HG03060 (cell line): ENCODE measurements around the gene UBALD1.
"Not testable (repeated sequence)": the region's sequence is repeated elsewhere in the genome, so short reads cannot be mapped to it uniquely, and the experiment has no call there.

Source experiments
- ATAC-seq: cut with Tn5 transposase; IDR thresholded peaks from one replicate; pipeline ENCODE4 v1.9.1; 2021; ENCODE audit warnings: low read depth, moderate number of reproducible peaks; ENCODE audit not compliant: unreplicated experiment

Gene UBALD1

GRCh38 chr16:4614571-4615383 is at the start of gene UBALD1:
Gene UBALD1, minus strand, starts transcription at chr16:4614888. Its CDS starts 91 bp downstream, at chr16:4614797.
- ATAC-seq = peak; percentile 46

GRCh38 chr16:4663777-4664465 is 49.2 kb upstream of the UBALD1 start:
- ATAC-seq = no peak

DNA sequence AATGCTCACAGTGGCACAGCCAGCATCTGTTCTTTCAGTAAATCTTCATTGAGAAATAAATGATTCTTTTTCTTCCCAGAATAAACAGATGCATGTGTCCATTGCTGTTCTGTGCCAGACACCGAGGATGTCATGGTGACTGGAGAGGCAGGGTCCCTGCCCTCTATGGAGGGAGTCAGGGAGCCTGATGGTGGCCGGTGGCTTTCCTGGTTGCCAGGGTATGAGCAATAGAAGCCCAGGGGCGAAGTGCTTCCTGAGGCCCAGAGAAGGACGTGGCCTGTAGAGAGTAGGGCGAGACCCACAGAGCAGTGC is 48.7 kb upstream of the UBALD1 start:
- ATAC-seq = no peak

DNA sequence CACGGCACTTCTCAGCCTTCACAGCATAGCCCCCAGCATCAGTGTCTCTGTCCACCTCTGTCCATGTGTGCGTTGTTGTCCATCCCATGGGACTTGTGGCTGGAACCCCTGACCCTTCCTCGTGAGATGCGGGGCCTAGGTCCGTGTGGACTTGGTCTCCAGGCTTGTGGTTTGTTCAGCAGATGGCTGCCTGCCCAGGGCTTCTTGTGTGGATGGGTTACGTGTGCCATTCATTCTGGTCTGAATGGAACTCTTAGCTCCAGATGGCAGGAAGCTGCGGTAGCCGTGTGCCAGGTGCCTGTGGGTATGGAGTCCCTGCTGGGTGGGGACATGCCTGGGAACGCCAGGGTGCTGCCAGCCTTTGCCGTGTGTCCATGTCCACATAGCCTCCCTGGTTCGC is 47.0 kb upstream of the UBALD1 start:
- ATAC-seq = no peak

- ATAC-seq = no peak
Measured at GRCh38 chr16:4660454-4661007, 45.8 kb upstream of the UBALD1 start.

DNA sequence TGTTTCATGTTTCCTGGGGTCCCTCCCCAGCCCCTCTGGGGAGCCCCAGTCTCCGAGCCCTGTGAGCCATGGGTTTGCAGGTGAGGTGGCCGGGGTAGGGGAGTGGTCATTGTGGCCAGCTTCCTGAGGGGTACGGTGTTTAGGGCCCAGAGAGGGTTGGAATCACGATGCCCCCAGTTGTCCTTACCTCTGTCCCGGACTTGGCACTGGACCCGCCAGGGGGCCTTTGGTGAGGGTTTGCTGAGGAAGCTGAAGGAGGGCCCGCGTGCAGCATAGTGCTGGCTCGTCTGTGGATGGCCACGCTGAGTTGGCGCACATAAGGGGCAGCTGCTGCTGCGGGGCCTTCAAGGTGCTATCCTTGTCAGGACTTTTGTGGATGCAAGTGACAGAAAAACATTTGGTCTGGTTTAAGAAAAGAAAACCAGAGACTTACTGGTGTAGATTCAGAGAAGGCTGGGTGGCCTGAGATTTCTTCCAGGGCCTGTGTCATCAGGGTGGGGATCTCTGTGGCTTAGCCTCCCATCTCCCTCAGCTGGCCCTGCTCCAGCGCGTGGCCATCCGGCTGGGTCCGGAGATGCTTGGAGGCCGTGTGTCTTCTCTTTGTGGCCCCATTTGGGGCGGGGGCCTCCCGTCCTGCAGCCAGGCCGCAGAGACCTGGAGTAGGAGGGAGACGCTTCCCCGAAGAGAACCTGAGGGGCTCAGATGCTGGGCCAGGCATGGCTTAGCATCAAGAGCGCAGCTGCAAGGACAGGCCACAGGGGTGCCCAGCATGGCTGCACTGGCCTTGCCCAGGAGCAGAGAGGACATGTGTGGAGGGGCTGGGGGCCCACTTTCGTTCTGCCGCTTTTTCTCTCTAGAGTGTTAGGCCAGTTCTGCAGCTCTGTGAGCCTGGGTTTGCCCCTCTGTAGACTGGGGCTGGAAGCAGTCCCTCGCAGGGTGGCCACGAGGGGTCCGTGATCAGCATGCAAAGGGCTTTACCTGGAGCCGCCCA is 45.0 kb upstream of the UBALD1 start:
- no peak for ATAC-seq

- no peak for ATAC-seq
Measured at GRCh38 chr16:4656695-4657686, 42.3 kb upstream of the UBALD1 start.

DNA sequence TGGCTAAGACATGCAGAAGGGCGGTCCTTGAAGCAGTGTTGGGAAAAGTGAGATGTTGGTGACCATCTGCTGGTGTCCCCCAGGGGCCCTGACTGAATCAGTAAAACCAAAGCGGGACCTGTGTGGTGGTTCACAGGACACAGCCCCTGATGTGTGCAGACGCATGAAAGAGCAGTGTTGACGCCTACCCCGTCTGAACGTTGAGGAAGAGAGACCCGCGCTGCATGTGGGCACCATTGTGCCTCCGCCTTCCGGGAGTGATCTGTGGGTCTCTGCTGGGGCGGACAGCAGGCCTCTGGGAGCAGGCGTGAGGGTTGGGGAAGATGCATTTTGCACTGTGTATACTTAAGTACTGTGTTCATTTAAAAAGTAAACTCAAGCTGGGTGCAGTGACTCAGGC is 41.5 kb upstream of the UBALD1 start:
- no peak for ATAC-seq

GRCh38 chr16:4655801-4656200 is 41.1 kb upstream of the UBALD1 start:
- ATAC-seq = no peak

DNA sequence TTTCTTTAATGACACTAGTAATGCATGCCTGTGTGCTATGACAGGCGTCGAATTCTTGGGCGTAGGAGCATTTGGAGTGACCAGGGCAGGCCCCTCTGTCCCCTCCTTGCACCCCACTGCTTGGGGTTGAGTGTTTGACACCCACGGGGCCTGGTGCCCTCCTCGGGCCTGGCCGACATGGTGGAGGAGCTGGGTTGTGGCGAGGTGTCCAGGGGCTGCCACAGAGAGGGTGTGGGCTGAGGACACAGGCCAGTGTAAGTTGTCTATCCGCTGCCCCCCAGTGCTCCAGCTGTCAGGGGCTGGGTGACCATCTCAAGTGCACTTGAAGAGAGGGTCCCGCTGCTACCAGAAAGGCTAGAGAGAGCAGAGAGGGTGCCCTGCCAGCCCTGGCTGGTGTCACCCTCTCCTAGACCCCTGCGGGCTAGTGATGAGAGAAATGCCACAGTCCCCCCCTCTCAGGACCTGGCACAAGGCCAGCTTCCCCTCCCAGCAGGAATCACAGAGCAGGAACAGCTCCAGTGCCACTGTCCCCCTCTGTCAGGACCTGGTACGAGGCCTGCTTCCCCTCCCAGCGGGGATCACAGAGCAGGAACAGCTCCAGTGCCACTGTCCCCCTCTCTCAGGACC is 40.4 kb upstream of the UBALD1 start:
- no peak for ATAC-seq

DNA sequence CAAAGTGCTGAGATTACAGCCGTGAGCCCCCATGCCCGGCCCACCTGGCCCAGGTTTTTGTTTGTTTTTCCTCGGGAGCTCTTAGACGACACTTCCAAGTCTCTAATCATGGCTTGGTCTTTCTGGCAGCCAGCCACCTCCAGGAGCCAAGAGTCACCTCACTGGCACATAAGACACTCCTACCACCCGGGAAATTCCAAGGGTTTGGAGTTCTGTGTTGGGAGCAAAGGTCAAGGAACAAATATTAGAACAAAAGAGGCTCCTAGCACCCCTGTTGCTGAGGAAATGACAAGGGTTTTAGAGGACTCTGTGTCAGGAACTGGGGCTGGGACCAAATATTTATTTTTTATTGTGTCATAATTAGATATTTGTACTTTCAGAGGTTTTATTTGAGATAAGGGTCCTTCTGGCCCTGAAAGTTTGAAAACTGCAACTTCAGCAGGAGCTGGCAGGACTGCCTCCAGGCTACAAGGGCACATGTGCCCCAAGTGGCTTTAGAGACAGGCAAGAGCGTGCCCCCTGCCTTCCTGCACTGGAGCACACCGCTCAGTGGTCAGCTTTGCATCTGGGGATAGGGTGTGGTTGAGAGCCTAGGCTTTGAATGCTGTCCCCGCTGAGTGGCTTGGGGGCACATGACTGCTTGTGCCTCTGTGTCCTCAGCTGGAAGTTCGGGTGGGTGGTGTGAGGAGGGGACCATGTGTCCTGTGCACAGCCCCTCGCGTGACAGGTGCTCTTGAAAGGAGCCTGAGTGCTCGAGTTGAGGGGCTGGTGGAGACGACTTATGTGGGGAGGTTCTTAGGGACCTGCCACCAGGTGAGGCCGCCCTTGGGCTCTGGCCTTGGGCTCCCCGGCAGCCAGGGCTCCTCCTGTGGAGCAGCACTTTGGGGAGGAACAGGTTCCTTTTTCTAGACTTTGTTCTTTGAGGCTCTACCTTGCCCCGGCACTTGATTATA is 39.6 kb upstream of the UBALD1 start:
- ATAC-seq = no peak

DNA sequence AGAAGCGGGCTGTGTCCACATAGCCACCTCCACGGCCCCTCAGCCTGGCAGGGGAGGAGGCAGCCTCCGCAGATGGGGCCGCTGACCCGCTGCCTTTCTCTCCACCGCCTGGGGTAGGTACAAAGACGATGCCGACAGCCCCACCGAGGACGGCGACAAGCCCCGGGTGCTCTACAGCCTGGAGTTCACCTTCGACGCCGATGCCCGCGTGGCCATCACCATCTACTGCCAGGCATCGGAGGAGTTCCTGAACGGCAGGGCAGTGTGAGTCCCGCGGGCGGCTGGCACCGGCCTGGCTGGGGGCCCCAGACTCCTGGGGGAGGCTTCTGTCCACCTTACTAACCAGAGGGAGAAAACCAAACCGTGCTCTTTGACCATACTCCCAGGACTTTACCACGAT is 37.9 kb upstream of the UBALD1 start:
- no peak for ATAC-seq

DNA sequence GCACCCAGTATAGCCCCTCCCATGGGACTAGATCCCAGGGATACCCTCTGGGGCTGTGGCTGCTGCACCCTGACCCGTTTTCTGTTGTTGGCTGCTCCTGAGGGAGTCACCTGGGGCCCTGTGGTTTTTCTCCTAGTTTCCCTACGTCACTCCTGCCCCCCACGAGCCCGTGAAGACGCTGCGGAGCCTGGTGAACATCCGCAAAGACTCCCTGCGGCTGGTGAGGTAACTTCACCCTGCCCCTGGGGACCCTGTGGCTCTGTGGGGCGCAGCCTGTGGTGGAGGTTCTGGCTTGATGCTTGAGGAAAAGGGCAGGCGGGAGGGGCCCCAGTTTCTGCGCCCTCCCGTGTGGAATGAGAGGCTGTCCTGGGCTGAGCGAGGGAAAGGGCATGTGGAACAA is 37.1 kb upstream of the UBALD1 start:
- ATAC-seq = no peak

GRCh38 chr16:4650443-4651074 is 35.9 kb upstream of the UBALD1 start:
- not testable (repeated sequence) for ATAC-seq

DNA sequence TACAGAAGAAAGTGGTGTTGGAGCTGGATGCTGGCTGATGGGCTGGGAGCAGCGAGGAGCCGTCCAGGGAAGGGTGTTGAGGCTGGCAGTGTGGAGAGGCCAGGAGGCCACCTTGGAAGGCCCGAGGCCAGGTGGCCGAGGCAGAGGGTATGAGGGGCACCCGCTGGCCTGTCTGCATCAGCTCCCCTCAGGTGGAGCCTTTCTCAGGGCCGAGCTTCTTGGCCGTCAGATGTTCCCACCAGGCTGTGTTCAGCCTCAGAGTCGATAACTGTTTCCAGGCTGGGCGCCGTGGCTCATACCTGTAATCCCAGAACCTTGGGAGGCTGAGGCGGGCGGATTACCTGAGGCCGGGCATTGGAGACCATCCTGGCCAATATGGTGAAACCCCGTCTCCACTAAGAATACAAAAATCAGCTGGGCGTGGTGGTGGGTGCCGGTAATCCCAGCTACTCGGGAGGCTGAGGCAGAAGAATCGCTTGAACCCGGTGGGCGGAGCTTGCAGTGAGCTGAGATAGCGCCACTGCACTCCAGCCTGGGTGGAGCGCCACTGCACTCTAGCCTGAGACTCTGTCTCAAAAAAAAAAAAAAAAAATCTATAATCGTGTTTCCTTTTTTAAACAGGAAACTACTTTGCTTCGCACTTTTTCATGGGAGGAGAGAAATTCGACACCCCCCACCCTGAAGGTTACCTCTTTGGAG is 35.2 kb upstream of the UBALD1 start:
- ATAC-seq = no peak

GRCh38 chr16:4648917-4649316 is 34.2 kb upstream of the UBALD1 start:
- ATAC-seq = no peak

DNA sequence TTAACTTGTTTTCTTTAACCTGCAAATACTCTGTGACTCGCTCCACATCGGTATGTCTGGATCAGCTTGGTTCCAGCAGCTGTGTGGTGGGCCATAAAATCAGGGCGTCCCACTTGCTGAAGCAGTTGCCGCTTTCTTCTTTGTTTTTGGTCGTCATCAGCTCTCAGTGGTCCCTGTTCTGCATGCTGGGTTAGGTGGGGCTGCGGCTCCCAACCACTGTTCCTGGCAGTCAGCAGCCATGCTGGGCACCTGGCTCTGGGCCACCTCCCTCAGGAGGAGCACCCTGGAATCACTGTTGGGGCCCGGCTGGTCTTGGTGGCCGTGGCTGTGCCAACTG is 32.9 kb upstream of the UBALD1 start:
- no peak for ATAC-seq
